ENCODE results near the gene PRKCE. TPM values are rescaled to one million over a fixed set of nuclear protein-coding genes. Genes with fewer than 3 reads are reported as not detected.
A peak's percentile ranks its signal among the peaks of the same experiment; 100 is the strongest.

The PRKCE gene
- total RNA-seq, 1 experiment from 2014 or later = 4.9 TPM

DNA sequence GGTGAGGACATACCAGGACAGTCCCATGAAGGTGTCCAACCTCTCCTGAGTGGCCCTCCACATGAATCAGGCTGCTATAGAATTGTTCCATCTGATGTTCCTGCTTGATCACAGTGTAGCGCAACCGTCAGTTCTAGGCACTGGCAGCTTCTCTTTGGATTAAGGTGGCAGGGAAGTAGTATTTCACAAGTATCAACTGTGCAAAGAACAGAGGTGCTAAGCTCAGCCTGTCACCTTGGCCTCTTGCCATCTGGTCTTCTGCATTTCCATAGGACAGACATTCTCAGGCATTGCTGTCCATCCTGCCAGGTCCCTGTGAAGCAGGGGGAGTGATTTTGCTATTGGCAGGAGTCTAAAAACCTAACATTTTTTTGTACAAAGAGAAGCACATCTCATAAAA lies 463.5 kb downstream of the PRKCE start:
- DNase-seq (ENCODE audit: low read depth) = no peak

DNA sequence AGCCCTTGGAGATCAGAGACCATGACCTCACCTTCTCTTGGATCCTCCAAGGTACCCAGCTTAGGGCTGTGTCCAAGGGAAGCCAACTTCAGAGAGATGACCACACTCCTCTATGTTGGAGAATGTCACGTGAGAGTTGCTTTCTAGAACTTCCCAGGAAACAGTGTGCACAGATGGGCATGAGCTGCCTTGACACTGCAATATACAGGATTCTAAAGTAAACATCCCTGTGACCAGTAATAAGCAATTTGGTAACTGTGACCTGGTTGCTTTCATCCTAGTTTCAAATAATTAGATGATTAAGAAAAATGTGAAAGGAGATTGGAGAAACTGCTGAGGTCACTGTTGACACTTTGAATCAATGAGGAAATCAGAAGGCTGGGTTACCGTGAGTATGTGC lies 464.7 kb downstream of the PRKCE start:
- no peak for DNase-seq (ENCODE audit: low read depth)

DNA sequence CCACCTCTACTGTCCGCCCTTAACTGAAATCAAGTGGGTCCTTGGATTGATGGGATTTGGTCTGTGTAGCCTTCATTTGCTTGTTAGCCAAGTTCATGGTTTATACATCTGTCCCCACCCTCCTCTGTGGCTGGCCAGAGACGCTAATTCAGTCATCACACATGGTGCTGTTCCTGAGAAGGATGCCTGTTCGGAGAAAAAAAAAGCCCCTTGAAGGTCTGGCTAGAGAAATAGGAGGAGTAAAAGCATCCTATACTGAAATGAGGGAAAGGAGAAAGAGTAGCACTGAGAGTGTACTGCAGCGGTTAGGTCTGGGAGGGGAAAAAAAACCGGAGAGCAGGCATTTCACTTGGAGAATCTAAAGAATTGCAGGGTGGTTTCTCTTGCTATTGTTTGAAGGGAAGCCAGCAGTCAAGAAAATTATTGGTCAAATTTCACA lies 465.1 kb downstream of the PRKCE start:
- DNase-seq (ENCODE audit: low read depth) = peak; percentile 19

DNA sequence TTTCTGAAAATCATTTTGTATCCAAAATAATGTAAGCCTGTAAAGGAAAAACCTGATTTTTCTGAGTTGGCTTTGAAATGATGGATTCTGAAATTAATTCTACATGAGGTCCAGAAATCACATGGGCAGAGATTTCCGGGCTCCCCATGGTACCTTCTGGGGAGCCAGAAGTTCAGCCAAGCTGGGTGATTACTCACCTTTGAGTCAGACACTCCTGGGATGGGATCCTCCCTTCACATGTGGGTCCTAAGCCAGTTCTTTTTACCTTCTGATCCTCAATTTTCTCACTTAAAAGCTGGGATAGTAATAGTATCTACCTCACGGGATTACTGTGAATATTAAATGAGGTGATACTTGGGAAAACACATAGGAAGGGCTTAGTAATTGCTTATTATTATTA lies 465.9 kb downstream of the PRKCE start:
- DNase-seq (ENCODE audit: low read depth) = peak; percentile 89

DNA sequence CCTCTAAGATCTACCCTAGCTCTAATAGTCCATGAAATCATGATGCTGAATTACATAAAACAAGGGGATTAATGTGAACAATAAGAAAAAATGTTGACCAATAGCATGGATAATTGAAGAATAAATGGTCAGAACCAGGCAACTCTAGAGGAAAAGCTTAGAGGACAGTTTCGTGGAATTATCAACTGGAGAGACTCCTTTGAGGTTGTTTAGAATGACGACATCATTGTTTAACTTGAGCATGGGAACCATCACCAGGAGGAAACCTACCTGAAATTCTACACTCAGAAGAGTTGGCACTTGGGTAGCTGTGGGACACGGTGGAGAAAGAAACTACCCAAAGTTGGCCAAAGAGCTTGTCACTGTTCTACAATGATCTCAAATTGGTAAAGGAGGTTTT lies 466.5 kb downstream of the PRKCE start:
- peak; percentile 11 for DNase-seq (ENCODE audit: low read depth)

DNA sequence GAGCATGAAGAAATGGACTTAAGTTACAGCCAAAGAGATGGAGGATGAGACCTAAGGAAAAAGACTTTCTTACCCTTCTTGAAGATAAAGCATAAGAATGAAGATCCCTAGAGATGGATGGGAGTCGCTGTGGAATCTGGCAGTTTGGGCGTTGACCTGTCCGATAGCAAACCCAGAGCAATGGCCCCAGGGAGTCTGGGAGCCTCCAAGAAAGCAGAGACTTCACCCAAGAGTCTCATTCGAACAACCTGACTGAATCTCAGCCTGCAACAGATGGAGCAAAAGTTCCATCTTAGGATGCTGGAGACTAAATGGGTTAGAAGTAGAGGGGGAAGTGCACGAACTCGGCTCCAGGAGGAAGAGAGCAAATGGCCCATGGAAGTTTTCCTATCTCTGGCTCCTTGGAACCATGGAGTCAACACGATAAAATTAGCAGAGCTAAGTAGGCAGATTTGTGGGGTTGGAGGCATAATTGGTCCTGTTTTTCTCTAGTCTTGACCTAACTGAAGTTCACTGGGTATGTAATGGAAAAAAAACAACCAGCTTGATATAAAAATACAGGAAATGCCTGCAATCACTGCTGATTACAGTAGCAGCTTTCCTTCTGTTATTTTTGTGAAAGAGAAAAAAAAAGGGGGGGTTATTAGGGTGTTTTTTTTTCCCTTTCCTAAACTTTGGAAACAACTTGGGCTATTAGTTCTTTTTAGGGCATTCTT lies 467.3 kb downstream of the PRKCE start:
- no peak for DNase-seq (ENCODE audit: low read depth)

DNA sequence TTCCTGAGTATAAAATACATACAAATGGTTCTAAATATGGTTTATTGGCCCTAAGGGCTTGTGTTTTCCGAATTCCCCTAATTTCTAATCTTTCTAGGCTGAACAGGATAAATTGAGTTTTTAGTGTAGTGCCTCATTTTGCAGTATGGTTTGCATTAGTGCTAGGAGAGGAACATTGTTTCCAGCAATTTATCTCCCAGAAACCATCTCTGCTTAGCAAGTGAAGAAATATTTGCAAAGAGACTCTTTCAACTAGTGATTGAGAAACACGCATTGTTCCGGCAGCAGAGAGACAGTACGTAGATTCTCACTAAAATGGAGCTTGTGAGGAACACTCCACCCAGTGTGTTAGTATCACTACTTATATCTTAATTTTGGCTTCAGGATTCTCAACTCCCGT lies 468.0 kb downstream of the PRKCE start:
- DNase-seq (ENCODE audit: low read depth) = no peak

DNA sequence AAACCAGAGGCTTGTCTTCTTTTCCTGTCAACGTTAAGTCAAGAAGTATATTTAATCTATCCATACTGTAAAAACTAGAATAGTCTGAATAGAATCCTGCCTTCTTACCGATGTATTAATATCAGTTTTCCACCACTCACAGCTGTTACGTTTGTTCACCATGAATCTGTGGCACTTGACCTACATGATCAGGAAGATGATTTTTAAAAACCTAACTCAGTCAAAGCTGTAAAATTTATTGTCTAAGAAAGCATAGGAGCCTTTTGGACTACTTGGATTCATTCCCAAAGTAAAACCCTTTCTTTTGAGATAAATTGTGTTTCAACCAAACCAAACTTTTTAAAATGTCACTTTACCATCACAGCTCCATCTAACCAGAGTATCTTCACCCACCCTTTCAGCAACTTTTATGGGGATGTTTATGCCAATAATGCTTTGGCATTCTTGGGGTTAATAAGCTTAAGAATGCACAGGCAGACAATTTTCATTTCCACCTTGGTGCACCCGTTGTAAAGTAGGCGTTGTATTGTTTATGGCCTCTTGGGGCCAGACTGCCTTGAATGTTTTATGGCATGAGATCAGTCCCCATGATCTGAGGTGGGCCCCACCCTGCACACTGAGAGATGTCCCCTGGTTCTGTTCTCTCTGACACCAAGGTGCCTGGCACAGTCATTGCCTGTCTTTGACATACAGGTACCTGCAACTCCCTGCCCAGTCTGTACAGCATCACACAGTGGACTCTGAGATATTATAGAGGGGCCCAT lies 469.5 kb downstream of the PRKCE start:
- no peak for DNase-seq (ENCODE audit: low read depth)

DNA sequence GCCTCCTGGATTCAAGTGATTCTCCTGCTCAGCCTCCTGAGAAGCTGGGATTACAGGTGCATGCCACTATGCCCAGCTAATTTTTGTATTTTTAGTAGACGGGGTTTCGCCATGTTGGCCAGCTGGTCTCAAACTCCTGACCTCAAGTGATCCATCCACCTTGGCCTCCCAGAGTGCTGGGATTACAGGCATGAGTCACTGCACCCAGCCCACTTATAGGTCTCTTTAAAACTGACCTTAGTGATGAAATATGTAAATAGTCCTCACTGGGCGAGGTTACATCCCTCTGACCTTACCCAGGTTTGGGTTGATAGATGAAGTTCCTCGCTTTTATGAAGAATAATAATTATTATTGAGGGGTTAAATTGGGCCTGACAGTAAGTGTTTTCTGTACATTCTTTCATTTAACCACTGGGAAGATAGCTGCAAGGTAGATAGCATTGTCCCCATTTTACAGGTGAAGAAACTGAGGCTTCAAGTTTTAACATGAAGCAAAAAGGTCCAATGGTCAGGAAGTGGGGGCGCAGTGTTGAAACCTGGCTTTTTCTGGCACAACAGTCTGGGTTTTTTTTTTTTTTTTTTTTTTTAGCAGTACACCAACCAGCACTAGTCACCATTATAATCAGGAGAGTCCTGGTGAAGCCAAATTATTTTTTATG lies 471.0 kb downstream of the PRKCE start:
- peak; percentile 16 for DNase-seq (ENCODE audit: low read depth)

DNA sequence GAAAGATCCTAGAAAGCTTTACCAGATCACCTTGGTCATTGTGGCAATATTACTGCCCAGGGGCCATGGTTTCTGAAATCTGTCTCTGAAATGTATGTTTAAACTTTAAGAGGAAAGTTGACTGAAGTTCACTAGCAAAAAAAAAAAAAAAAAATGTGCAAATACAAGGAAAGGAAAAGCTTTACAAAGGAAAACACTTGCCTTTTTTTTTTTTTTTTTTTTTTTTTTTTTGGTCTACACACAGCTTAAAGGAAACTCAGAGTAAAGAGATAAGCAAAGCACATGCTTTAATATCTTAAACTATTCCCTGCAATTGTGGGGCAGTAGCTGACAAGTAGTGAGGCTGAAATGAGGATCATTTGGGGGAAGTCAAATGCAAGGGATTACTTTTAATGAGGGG lies 471.5 kb downstream of the PRKCE start:
- DNase-seq (ENCODE audit: low read depth) = no peak

DNA sequence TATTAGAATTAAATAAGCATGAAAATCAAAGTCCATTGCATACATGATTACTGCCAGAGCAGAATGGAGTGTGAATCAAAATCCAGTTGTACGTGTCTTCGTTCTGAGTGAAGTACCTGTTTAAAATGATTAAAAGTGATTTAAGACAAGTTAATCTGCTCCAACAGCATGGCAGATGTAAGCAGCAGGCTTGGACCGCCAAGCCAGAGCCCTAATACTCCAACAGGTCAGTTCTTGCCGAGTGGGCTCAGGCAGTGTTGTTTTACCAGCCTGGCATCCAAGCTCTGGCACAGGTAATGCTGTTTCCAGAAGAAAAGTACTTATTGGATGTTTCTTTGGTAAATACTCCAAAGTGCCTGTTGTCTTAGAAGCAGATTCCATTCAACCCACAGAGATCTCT lies 474.3 kb downstream of the PRKCE start:
- DNase-seq (ENCODE audit: low read depth) = no peak

DNA sequence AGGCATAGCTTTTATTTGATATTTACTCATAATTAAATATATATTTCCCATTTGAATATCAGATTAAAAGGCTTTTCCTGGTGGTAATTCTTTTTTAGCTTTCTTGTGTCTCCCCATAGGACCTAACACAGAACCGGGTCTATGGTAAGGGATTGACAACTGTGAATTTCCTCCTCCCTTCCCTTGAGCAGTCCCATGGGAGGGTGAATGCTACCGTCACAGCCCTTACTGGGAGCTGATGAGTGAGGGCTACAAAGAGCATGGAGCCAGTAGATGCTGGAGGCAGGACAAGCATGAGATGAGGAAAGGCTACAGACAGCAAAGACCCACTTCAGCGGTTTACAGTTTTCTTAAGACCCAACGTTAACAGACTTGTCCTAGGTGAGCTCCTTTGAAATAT lies 475.1 kb downstream of the PRKCE start:
- no peak for DNase-seq (ENCODE audit: low read depth)

DNA sequence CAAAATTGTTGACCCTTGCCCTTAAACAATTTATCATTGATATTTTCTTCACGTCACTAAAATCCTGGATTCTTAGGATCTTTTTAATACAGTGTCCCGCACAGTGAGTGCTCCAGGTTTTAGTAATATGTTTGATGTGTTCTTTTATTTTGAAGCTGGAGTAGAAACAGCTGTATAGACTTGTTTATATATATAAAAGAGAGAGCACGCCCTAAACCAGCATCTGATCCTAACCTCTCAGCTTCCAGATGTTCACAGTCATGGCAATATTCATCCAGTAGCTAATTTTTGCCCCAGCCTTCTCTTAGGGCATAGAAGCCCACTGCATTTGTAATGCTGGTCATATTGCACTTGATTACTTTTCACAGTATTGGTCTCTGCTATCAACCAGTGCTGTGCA lies 475.7 kb downstream of the PRKCE start:
- DNase-seq (ENCODE audit: low read depth) = no peak

DNA sequence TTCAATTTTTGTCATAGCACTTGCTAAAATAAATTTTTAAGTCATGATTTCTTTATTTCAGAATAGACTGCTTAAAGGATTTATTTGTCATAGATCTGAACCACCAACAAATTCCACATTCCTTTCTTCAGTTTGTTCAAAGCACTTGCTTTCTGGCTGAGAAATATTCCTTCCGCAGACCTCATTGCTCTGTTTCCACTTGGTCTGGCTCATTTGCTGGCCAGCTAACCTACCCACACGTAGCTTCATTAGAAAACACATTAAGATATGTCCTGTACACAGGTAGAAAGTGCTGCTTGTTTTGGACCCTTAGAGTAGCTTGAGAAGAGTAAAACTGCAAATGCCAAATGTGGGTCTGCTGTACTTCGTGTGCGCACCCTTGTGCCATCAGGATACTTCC lies 479.0 kb downstream of the PRKCE start:
- no peak for DNase-seq (ENCODE audit: low read depth)

DNA sequence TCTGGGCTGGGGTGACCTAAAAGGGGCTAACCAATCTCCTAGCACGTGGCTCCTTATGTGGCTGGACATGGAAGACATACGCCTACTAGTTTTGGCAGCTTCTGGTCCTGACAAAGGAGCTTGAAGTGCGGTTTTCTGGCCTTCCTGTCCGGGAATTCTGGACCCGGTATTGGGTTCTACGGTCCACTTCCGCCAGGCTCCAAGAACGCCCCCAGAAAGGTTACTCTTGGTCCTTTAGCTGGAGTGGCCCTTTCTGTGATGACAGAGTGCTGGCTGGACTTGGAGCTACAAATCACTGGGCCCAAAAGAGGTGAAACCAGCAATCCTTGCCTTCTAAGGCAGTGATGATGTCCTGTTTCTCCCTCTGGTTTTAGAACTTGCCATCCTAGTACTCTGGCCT lies 481.5 kb downstream of the PRKCE start:
- DNase-seq (ENCODE audit: low read depth) = no peak

DNA sequence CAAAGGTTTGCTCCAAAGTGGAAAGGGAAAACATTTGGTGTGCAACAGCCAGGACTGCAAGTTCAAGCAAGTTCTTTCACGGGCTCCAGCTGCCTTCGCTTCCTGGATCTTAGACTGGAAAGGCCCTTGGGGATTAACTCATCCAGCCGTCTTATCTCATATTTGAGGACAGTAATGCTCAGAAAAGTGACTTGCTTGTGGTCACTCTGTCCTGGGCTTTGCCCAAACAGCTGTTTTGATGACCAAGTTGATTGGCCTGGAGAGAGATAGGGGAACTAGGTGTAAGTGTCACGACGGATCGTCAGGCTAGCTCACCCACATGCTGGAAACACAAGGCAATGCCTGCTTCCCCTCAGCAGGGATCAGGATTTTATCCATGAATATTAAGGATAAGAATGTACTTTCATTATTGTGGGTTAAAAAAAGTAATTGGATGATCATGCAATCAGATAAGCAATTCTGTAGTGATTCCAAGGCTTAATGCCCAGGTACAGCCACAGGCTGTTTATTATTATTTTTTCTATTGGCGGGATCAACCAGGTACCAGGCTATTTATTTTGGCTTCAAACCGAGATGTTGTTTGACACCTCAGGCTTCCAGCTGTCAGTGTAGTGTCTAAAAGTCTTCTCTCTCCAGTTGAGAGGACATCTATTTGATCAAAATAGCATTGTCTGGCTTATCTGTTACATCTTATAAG lies 483.2 kb downstream of the PRKCE start:
- DNase-seq (ENCODE audit: low read depth) = no peak

DNA sequence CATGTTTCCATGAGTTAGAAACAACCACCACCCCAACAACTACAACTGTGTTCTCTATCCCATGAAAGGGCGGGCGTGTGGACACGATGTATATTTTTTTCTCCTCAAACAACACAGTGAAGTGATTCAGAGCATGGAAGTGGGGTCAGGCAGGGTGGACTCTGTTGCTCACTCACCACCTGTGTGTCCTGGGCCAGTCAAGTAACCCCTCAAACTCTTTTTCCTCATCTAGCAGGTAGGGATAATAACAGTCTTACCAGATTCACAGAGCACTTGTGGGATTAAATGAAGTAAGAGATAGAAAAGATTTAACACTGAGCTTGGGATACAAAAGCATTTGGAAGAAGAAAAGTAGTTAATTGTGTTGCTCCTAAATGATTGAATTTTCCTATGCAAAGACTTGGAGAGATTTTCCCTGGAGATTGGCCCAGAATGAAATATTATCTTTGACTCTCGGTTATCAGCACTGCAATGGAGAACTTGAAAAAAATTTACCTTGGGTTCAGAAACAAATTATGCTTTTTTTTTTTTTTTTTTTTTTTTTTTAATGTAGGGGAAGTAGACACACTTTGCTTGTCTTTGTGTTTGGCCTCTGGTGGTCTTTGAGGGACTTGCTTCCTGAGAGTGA lies 483.9 kb downstream of the PRKCE start:
- no peak for DNase-seq (ENCODE audit: low read depth)

DNA sequence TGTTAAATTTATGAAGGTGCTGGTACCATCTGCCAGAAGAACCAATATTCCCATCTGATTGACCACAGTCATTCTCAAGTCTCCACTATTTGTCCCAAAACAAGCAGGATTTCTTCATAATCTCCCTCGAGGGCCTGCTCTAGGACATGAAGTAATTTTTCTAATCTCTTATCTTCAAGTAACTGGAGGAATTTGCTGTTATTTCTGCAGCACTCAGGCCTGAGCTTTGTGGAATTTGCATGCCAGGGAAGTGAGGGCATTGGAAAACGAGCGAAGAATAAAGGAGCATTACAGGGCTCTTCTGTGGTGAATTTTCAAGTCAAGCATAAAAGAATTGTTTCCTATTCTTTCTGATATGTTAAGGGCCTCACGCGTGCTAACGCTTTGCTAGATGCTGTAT lies 484.5 kb downstream of the PRKCE start:
- DNase-seq (ENCODE audit: low read depth) = peak; percentile 15

DNA sequence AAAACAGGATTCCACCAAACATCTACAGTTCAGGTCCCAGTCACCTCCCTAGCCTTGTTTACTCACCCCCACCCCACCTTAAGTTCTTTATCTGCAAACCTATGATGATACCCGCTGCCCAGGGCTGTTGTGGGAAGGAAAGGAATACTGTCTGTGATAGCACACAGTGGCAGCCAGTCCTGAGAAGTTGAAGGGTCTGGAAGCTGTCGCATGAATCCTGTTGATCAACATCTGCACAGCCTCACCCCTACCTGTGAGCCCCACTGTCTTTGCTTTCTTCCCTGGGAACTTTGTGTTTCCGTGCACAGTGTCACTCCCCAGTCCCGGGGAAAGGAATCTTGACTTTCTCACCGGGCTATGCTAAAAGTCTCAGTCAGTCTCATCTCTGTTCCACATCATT lies 485.0 kb downstream of the PRKCE start:
- no peak for DNase-seq (ENCODE audit: low read depth)

DNA sequence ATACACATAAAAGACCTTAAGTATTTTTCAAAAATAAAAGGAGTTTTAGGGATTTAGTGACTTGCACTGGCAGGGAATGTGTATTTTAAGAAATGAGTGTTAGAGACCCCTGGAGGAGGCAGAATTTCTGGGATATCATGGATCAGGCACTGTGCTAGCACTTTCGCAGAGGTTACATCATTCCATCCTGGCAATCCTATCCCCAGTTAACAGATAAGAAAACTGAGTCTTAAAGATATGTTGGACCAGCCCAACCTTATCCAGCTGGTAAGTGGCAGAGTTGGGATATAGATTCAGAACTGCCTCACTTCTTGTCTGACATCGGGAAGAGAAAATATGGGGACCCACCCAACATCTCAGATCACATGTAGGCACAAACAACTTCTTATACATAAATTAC lies 485.5 kb downstream of the PRKCE start:
- no peak for DNase-seq (ENCODE audit: low read depth)

DNA sequence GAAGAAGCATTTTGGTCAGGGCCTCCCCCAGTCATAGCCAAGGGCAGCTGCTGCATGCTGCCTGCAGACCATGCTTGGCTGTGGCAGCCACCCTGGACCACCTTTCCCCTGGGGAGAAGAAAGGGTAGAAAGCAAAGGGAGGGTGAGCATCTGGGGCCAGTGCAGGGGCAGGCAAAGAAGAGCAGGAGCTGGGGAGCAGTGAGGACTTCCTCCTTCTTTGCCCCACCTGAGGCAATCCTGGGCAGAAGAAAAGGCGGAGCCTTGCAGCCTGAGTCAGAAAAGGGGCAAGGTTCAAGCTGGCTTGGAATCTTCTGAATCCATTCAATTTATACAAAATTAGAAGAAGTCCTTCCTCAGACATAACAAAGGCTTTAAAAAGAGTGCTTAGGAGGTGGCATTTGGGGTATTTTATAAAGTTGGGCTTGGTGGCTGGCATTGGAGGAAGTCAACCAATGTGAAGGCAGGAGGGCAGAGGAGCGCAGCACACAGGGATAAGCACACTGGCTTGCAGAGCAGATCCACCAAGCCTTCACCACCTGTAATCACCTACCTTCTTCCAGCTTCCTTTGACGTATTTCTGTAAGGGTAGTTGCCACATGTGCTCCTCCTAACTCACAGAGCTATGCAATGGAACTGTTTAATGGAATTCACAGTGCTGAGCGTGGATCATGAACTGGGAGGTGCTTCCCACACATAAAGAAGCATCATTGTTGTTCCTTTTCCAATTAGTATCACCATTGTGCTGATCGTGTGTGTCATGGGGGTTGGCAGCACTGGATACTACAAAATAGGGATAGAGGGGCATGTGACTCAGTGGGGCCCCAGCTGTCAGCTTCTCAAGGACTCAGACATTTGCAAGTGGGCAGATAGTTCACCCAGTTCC lies 491.3 kb downstream of the PRKCE start:
- DNase-seq (ENCODE audit: low read depth) = peak; percentile 25

All from Daoy (cell line).